ENCODE data around the gene CLMP.

The CLMP gene

DNA sequence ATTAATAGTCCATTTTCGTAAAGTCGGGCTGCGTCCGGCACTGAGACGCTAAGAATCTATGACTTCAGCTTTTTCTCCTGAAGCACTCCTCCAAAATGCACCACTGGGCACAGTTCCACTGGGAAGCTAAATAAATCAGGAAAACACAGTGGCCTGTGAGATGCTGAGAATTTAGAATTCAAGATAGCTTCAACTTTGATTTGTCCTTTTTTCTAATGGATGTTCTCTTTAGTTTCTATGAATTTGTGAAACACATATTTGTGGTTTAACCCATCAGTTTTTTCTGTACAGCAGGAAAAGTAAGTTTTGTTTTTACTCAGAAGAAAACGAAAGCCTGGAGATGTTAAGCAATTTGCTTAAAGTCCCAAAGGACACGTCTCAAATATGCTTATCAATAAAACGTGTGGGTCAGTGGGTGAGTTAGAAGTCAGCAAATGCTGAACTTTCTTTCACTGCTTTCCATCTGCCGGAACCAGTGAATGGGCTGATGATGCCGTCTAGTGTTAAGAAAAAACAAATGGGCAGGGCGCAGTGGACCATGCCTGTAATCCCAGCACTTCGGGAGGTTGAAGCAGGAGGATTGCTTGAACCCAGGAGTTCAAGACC, 40.7 kb upstream of the CLMP start:
- TF ChIP-seq, protein P1, sequence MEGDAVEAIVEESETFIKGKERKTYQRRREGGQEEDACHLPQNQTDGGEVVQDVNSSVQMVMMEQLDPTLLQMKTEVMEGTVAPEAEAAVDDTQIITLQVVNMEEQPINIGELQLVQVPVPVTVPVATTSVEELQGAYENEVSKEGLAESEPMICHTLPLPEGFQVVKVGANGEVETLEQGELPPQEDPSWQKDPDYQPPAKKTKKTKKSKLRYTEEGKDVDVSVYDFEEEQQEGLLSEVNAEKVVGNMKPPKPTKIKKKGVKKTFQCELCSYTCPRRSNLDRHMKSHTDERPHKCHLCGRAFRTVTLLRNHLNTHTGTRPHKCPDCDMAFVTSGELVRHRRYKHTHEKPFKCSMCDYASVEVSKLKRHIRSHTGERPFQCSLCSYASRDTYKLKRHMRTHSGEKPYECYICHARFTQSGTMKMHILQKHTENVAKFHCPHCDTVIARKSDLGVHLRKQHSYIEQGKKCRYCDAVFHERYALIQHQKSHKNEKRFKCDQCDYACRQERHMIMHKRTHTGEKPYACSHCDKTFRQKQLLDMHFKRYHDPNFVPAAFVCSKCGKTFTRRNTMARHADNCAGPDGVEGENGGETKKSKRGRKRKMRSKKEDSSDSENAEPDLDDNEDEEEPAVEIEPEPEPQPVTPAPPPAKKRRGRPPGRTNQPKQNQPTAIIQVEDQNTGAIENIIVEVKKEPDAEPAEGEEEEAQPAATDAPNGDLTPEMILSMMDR (IDR thresholded peaks at IDR 0.05; ENCODE audit: insufficient read depth, low read depth, low read length, missing control alignments) = no peak
- DNase-seq (ENCODE audit: low read depth) = no peak
- H3K4me3 ChIP-seq (ENCODE audit: low read length) = no peak overlapping the region

DNA sequence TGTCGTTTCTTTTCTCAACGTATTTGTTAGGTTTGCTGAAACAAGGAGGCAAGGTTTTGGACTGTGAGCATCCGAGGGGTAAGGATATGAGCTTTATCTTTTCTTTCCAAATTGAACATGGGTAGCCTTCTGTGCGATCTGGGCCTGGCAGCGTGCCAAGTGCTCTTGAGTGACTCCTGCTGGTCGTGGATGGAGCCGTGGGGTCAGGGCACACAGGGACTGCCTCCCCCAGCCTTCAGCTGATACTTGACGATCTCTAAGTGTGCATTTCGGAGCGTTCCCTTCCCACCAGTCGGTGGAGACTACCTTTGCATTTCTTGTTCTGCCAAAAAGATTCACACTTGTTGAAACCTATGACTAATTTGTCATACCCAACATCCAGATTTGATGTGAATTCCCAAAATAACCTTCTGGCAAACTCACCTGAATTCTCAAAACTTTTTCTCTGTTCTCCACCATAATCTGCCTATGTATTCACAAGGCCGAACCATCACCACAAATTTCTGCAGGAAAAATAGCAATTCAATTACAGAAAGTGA, 40.1 kb upstream of the CLMP start:
- H3K4me3 ChIP-seq (ENCODE audit: low read length) = no peak overlapping the region
- no peak for DNase-seq (ENCODE audit: low read depth)
- TF ChIP-seq, protein P1 (IDR thresholded peaks at IDR 0.05; ENCODE audit: insufficient read depth, low read depth, low read length, missing control alignments) = peak; percentile 48

GRCh38 chr11:123233975-123234334, 38.9 kb upstream of the CLMP start:
- TF ChIP-seq, protein P1 (IDR thresholded peaks at IDR 0.05; ENCODE audit: insufficient read depth, low read depth, low read length, missing control alignments) = no peak
- DNase-seq (ENCODE audit: low read depth) = no peak
- H3K4me3 ChIP-seq (ENCODE audit: low read length) = no peak overlapping the region

GRCh38 chr11:123233280-123233974, 38.4 kb upstream of the CLMP start:
- TF ChIP-seq, protein P1 (IDR thresholded peaks at IDR 0.05; ENCODE audit: insufficient read depth, low read depth, low read length, missing control alignments) = no peak
- DNase-seq (ENCODE audit: low read depth) = no peak
- H3K4me3 ChIP-seq (ENCODE audit: low read length) = no peak overlapping the region

DNA sequence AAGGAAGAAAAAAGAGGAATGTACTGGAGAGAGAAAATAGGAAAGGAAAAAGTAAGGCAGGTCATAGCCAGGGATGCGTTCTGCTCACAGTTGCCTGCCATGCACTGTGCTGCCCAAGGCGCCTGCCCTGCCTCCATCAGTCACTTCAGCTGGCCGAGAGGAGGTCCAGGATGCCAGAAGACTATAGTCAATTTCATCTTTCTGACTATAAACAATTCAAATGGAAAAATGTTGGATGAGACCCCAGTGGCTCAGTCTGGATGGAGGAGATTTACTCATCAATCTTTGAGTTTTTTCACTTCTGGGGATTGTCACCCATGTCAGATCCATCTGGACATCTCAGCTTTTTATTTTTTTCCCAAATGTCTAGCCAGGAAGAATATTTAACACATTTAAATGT, 36.7 kb upstream of the CLMP start:
- no peak overlapping the region for H3K4me3 ChIP-seq (ENCODE audit: low read length)
- TF ChIP-seq, protein P1 (IDR thresholded peaks at IDR 0.05; ENCODE audit: insufficient read depth, low read depth, low read length, missing control alignments) = no peak
- no peak for DNase-seq (ENCODE audit: low read depth)

DNA sequence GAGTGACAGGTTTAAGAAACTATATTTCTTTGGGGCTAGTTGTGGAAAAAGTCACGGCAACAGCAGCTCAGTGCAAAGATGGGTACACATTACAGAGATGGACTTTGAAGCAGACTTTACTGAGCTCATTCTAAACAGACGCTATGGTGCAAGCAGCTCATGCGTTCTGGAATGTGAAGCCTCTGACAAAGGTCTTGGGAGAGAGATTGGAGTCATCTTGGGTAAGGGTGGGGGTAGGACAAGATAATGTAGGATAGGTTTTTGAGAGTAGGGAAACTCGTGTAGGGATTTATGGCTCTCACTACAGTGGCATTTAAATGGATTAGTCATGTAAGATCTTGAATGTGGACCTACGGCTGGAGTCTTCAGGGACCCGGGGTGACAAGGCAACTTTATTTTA, 36.2 kb upstream of the CLMP start:
- TF ChIP-seq, protein P1 (IDR thresholded peaks at IDR 0.05; ENCODE audit: insufficient read depth, low read depth, low read length, missing control alignments) = no peak
- no peak overlapping the region for H3K4me3 ChIP-seq (ENCODE audit: low read length)
- no peak for DNase-seq (ENCODE audit: low read depth)

Measured in epithelial cell of esophagus (primary cell).